Measurements from ENCODE around the gene DNAJC6. TPM values are rescaled to one million over a fixed set of nuclear protein-coding genes. Genes with fewer than 3 reads are reported as not detected.

The DNAJC6 gene
- total RNA-seq, 1 experiment from 2014 or later, result 4.0 TPM

- intact Hi-C loops (cut with micrococcal nuclease; ENCODE audit: unreplicated experiment), result no loop called here
These were observed 48.4 kb upstream of the DNAJC6 start for GRCh38 chr1:65260851-65261473.

DNA sequence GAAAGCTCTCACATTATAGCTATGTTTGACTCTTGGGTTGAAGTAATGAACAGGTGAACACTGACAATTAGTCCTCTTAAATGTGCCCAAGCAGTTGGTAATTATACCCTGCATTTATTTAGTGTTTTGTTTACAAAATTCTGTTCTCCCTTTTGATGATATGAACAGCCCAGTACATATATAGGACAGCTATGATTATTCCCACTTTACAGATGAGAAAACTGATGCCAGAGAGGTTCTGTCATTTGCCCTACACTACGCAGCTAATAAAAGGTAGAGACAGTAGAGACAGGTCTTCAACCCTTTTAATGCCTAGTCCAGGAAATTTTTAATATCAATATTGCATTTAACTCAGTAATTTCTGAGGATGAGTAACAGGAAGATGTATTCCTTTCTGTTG is 46.1 kb upstream of the DNAJC6 start:
- H3K4me1 ChIP-seq (ENCODE audit: control insufficient read depth, insufficient read depth, low read length), result peaks cover 4% of the 10 kb centered on the region; the same call in 1 of the 2 replicates
- in situ Hi-C loops (cut with HindIII; ENCODE audit: low pct_unique_long_range_greater_than_20kb, low sequenced_read_pairs) (no loop called here), intact Hi-C loops (cut with micrococcal nuclease; ENCODE audit: unreplicated experiment) (no loop called here)
- BruUV-seq (replicated peaks), result no TSS peak
- no peak for TF ChIP-seq REST (IDR thresholded peaks at IDR 0.05; ENCODE audit: insufficient read depth in 1 of 2, low read depth in 2 of 2, low read length in 1 of 2)
- no peak overlapping the region for H3K4me3 ChIP-seq (ENCODE audit: low read depth in 2 of 2, low read length in 2 of 2)
- no peak for ATAC-seq
- no peak for DNase-seq (ENCODE audit: low read depth, low spot score)
- CTCF ChIA-PET, result no interaction called here
- no peaks in the 10 kb centered on the region; the same call in 1 of the 2 replicates for H3K27me3 ChIP-seq (ENCODE audit: control insufficient read depth, insufficient read depth, low read length)
- POLR2A ChIA-PET, result no interaction called here
- H3K27ac ChIP-seq (ENCODE audit: low read length), result no peak overlapping the region
- H3K36me3 ChIP-seq (ENCODE audit: control insufficient read depth, insufficient read depth, low read length), result no peaks in the 10 kb centered on the region
- no peaks in the 10 kb centered on the region for H3K9me3 ChIP-seq (ENCODE audit: control insufficient read depth, insufficient read depth, low read depth, low read length)

More at GRCh38 chr1:65260851-65261473, 48.4 kb upstream of the DNAJC6 start:
- ATAC-seq, result peak; percentile 68; the same call in 1 of the 2 replicates
- Histone ChIP-seq H3K4me1 (ENCODE audit: control insufficient read depth, insufficient read depth, low read length) (peaks cover 4% of the 10 kb centered on the region; the same call in 1 of the 2 replicates), H3K27ac (ENCODE audit: low read length) (no peak overlapping the region), H3K27me3 (ENCODE audit: control insufficient read depth, insufficient read depth, low read length) (no peaks in the 10 kb centered on the region; the same call in 1 of the 2 replicates), H3K36me3 (ENCODE audit: control insufficient read depth, insufficient read depth, low read length) (no peaks in the 10 kb centered on the region), H3K4me3 (ENCODE audit: low read depth in 2 of 2, low read length in 2 of 2) (no peak overlapping the region), H3K9me3 (ENCODE audit: control insufficient read depth, insufficient read depth, low read depth, low read length) (no peaks in the 10 kb centered on the region)
- in situ Hi-C loops (cut with HindIII; ENCODE audit: low pct_unique_long_range_greater_than_20kb, low sequenced_read_pairs), result no loop called here
- DNase-seq (ENCODE audit: low read depth, low spot score), result no peak
- no TSS peak for BruUV-seq (replicated peaks)
- ChIA-PET POLR2A (no interaction called here), CTCF (interaction anchor here (0.7 kb wide), 1 partner anchor 22 kb away, joined by 3 read pairs; no protein-coding TSS in a partner anchor)
- TF ChIP-seq REST (IDR thresholded peaks at IDR 0.05; ENCODE audit: insufficient read depth in 1 of 2, low read depth in 2 of 2, low read length in 1 of 2), result no peak
- TF ChIP-seq SIN3A (IDR thresholded peaks at IDR 0.05; ENCODE audit: borderline replicate concordance, insufficient read depth, low read depth, low read length), result no peak
- no peak for TF ChIP-seq CTCF (IDR thresholded peaks at IDR 0.05)
- no peak for TF ChIP-seq POLR2AphosphoS5 (IDR thresholded peaks at IDR 0.05; ENCODE audit: low read depth, low read length)
